NB4 (cell line): ENCODE data around the gene MMP19.
A peak's percentile ranks its signal among the peaks of the same experiment; 100 is the strongest.

Experiments used
- POLR2A ChIP-seq: IDR thresholded peaks from 2 replicates; pipeline ENCODE4 v1.6.1; 2011; ENCODE audit warnings: mild to moderate bottlenecking; ENCODE audit not compliant: insufficient read length; ENCODE audit errors: extremely low read depth
- TF ChIP-seq, protein P1 (sequence below): IDR thresholded peaks from one replicate; pipeline ENCODE4 v1.5.1; 2012; ENCODE audit warnings: low read depth, low read length

DNA sequence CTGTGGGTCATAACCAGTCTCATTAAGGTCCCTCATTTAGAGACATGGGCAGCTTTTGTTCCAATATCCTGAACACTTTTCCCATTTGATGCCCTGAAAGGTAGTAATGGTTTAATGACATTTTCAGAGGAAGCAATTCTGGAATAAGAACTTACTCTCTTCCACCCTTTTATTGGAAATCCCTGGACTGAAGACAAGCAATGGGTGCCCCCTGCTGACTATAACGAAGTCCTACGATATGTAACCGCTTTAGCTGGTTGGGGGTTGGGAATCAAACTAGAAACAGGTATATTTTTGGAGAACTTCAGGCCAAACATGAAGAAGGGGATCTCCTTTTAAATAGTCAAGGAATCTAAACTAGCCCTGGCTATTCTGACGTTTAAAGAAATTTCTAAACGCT lies 45.7 kb downstream of the MMP19 start:
- no peak for TF ChIP-seq POLR2A
- TF ChIP-seq, protein P1, sequence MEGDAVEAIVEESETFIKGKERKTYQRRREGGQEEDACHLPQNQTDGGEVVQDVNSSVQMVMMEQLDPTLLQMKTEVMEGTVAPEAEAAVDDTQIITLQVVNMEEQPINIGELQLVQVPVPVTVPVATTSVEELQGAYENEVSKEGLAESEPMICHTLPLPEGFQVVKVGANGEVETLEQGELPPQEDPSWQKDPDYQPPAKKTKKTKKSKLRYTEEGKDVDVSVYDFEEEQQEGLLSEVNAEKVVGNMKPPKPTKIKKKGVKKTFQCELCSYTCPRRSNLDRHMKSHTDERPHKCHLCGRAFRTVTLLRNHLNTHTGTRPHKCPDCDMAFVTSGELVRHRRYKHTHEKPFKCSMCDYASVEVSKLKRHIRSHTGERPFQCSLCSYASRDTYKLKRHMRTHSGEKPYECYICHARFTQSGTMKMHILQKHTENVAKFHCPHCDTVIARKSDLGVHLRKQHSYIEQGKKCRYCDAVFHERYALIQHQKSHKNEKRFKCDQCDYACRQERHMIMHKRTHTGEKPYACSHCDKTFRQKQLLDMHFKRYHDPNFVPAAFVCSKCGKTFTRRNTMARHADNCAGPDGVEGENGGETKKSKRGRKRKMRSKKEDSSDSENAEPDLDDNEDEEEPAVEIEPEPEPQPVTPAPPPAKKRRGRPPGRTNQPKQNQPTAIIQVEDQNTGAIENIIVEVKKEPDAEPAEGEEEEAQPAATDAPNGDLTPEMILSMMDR = peak; percentile 64
